Spleen (tissue), 11 donors: ENCODE data around the gene CACNA2D2. TPM values are rescaled to one million over a fixed set of nuclear protein-coding genes. Genes with fewer than 3 reads are reported as not detected.
A peak's percentile ranks its signal among the peaks of the same experiment; 100 is the strongest.

Experiments used
- DNase-seq: peaks from one replicate; pipeline ENCODE4 v3.0.0-alpha.2; 2020
- H3K27ac ChIP-seq, 8 donors: fragments of 200-600 bp; sonication (generic) in 7 of 8; 1 replicate in 4 of 8; 2 replicates in 4 of 8; pipeline versions ENCODE4 v1.5.0 to v1.8.0; 2016 to 2021; ENCODE audit warnings: inconsistent platforms in 4 of 8, mild to moderate bottlenecking in 4 of 8, moderate library complexity in 1 of 8
- H3K27me3 ChIP-seq, 7 donors: fragments of 200-600 bp; sonication (generic) in 6 of 7; replicated peaks in 1 of 7; 1 replicate in 4 of 7; 2 replicates in 3 of 7; pipeline versions ENCODE4 v1.5.0 to v1.8.0; 2016 to 2021; ENCODE audit warnings: inconsistent platforms in 3 of 7, mild to moderate bottlenecking in 1 of 7
- H3K36me3 ChIP-seq, 6 donors: fragments of 200-600 bp; sonication (generic) in 5 of 6; 1 replicate in 4 of 6; 2 replicates in 2 of 6; pipeline versions ENCODE4 v1.5.0 to v1.8.0; 2016 to 2021; ENCODE audit warnings: inconsistent platforms in 2 of 6
- H3K4me1 ChIP-seq, 6 donors: fragments of 200-600 bp; sonication (generic) in 5 of 6; 1 replicate in 3 of 6; 2 replicates in 3 of 6; pipeline versions ENCODE4 v1.5.0 to v1.8.0; 2016 to 2021; ENCODE audit warnings: inconsistent platforms in 3 of 6
- H3K4me3 ChIP-seq, 8 donors: fragments of 200-600 bp; sonication (generic) in 7 of 8; 1 replicate in 4 of 8; 2 replicates in 4 of 8; pipeline versions ENCODE4 v1.5.0 to v1.8.0; 2016 to 2021; ENCODE audit warnings: inconsistent platforms in 4 of 8, mild to moderate bottlenecking in 4 of 8, moderate library complexity in 2 of 8
- H3K9me3 ChIP-seq, 8 donors: fragments of 200-600 bp; sonication (generic) in 7 of 8; 1 replicate in 4 of 8; 2 replicates in 4 of 8; pipeline versions ENCODE4 v1.5.0 to v1.8.0; 2016 to 2021; ENCODE audit warnings: inconsistent platforms in 4 of 8
- POLR2A ChIP-seq, 3 donors: fragments of 450-650 bp; IDR thresholded peaks; one replicate each; pipeline ENCODE4 v1.5.1; 2017; ENCODE audit warnings: antibody characterized with exemption in 3 of 3, mild to moderate bottlenecking in 1 of 3
- POLR2AphosphoS5 ChIP-seq, 3 donors: sonication (generic); formaldehyde crosslinking; IDR thresholded peaks; one replicate each; pipeline ENCODE4 v1.5.1; 2017; ENCODE audit warnings: antibody characterized with exemption in 3 of 3
- WGBS, 5 donors: extraction: QIAGEN DNeasy Blood & Tissue Kit in 3 of 5; methylation state at CpG; one replicate each; pipeline versions ENCODE4 v1.1.5 to v1.1.7; 2013 to 2018; 5-methylcytosine and 5-hydroxymethylcytosine counted together
- intact Hi-C: fragments of 100-400 bp; cut with DNase I; formaldehyde crosslinking; loops from one replicate; pipeline ENCODE4 v1.15.0; 2023; ENCODE audit warnings: low total_unique reads
- polyA plus RNA-seq, 3 donors: library from polyadenylated mRNA; stranded (reverse); fragments of 200-250 nt; gene quantifications; one replicate each; pipeline ENCODE4 v1.2.1, GENCODE V29; 2013
- small RNA-seq, 4 donors: library from RNA; depleted of rRNA; stranded (forward); fragments of <200 nt; gene quantifications; one replicate each; pipeline ENCODE3, GENCODE V24; 2016
- total RNA-seq, 7 donors: library from RNA; depleted of rRNA in 3 of 7; stranded (reverse); fragments of >200 nt in 3 of 7; fragmentation: NEBNext Ultra II Directional in 4 of 7; extraction: Animal tissue kit (Norgen Biotek cat#: 25700) in 4 of 7; gene quantifications; one replicate each; pipeline versions ENCODE4 v1.1.0 to v1.2.1, GENCODE V29; 2016 to 2021
- donor health status: healthy with polysubstance abuse.
- donor health status: DM: no; HTN: no; CAD: no; lungs with moderate emphysema.
- donor health status: DM: no; HTN: no; CAD: no.
- donor health status: Bipolar disorder and iron deficiency.
- donor health status: healthy.
- donor health status: DM: no; HTN: no; CAD: no.
- donor health status: DM: yes; HTN: yes; CAD: no.

CACNA2D2 gene
- total and polyA plus RNA-seq, 10 donors: 0.24 to 3.2 (median 1.2) TPM

- peaks cover 6 to 73% (median 49%) of the 10 kb centered on the region in 6 donors for H3K4me1 ChIP-seq
- intact Hi-C loops: no loop called here
- H3K9me3 ChIP-seq: no peaks in the 10 kb centered on the region
- no peaks in the 10 kb centered on the region for H3K27me3 ChIP-seq
- WGBS, 5 donors: 91 to 96% (median 91%) methylated on average over 4 of the region's 4 CpGs
- DNase-seq: no peak
- H3K4me3 ChIP-seq: peak overlapping the region in 1 of 8 donors; percentile 11
- H3K27ac ChIP-seq: peak overlapping the region in 5 of 8 donors; percentile 13 to 93 (median 50)
- H3K36me3 ChIP-seq: peaks cover 2 to 53% (median 24%) of the 10 kb centered on the region in 6 donors
- TF ChIP-seq POLR2AphosphoS5 (IDR thresholded peaks at IDR 0.05) (peak in 2 of 3 donors; percentile 48 to 67), POLR2A (IDR thresholded peaks at IDR 0.05) (no peak)
Observed at GRCh38 chr3:50314816-50315215, 188.6 kb downstream of the CACNA2D2 start.

- no peak for DNase-seq
- H3K36me3 ChIP-seq: peaks cover 2 to 53% (median 20%) of the 10 kb centered on the region in 6 donors
- TF ChIP-seq POLR2AphosphoS5 (IDR thresholded peaks at IDR 0.05) (peak in 1 of 3 donors; percentile 44), POLR2A (IDR thresholded peaks at IDR 0.05) (no peak)
- H3K4me1 ChIP-seq: peaks cover 6 to 72% (median 47%) of the 10 kb centered on the region in 6 donors
- no peaks in the 10 kb centered on the region for H3K27me3 ChIP-seq
- WGBS, 5 donors: 56 to 85% (median 77%) methylated on average over 3 of the region's 3 CpGs
- peak overlapping the region in 1 of 8 donors; percentile 11 for H3K4me3 ChIP-seq
- intact Hi-C loops: no loop called here
- H3K27ac ChIP-seq: peak overlapping the region in 6 of 8 donors; percentile 6 to 93 (median 47)
- H3K9me3 ChIP-seq: no peaks in the 10 kb centered on the region
Observed at GRCh38 chr3:50314342-50314741, 189.1 kb downstream of the CACNA2D2 start.

Small RNA genes lying within 50 kb of the gene (small RNA-seq; reads per million reads assigned to genes)
- gene RNA5SP131: 0 reads per million in 4 donors

Other genes with a start within 250 kb of the CACNA2D2 start
- gene SEMA3B, start 234.5 kb downstream of the CACNA2D2 start, total RNA-seq: 10 to 100 TPM in 1 of 7 donors, 1 to 10 TPM in 6; 2.2 to 13.9 (median 4.5) TPM
- 10 to 100 TPM in 1 of 3 donors, 1 to 10 TPM in 2; 2.7 to 14.5 (median 3.4) TPM for gene SEMA3B, start 234.5 kb downstream of the CACNA2D2 start, polyA plus RNA-seq
- gene LSMEM2, start 224.5 kb downstream of the CACNA2D2 start, total RNA-seq: under 1 TPM in 1 of 7 donors, not detected in 6; 0.46 TPM
- gene LSMEM2, start 224.5 kb downstream of the CACNA2D2 start, polyA plus RNA-seq: under 1 TPM; 0.06 to 0.29 (median 0.20) TPM
- gene IFRD2, start 211.2 kb downstream of the CACNA2D2 start, total RNA-seq: 10 to 100 TPM; 40.2 to 67.6 (median 48.0) TPM
- 10 to 100 TPM; 58.4 to 76.7 (median 74.8) TPM for gene IFRD2, start 211.2 kb downstream of the CACNA2D2 start, polyA plus RNA-seq
- 1 to 10 TPM in 6 of 7 donors, under 1 TPM in 1; 0.73 to 3.8 (median 2.7) TPM for gene HYAL3, start 204.2 kb downstream of the CACNA2D2 start, total RNA-seq
- gene HYAL3, start 204.2 kb downstream of the CACNA2D2 start, polyA plus RNA-seq: 1 to 10 TPM; 1.4 to 2.4 (median 2.1) TPM
- 10 to 100 TPM in 6 of 7 donors, 1 to 10 TPM in 1; 7.8 to 15.1 (median 11.8) TPM for gene NAA80, start 204.2 kb downstream of the CACNA2D2 start, total RNA-seq
- gene NAA80, start 204.2 kb downstream of the CACNA2D2 start, polyA plus RNA-seq: 10 to 100 TPM; 12.4 to 15.5 (median 15.2) TPM
- gene HYAL1, start 200.1 kb downstream of the CACNA2D2 start, total RNA-seq: 100 to 1,000 TPM in 5 of 7 donors, 10 to 100 TPM in 2; 46.8 to 172 (median 122) TPM
- gene HYAL1, start 200.1 kb downstream of the CACNA2D2 start, polyA plus RNA-seq: 10 to 100 TPM; 18.2 to 49.4 (median 46.6) TPM
- 100 to 1,000 TPM; 192 to 746 (median 523) TPM for gene HYAL2, start 180.9 kb downstream of the CACNA2D2 start, total RNA-seq
- 100 to 1,000 TPM; 108 to 155 (median 123) TPM for gene HYAL2, start 180.9 kb downstream of the CACNA2D2 start, polyA plus RNA-seq
- 10 to 100 TPM; 19.4 to 33.6 (median 24.4) TPM for gene TUSC2, start 175.4 kb downstream of the CACNA2D2 start, total RNA-seq
- 10 to 100 TPM; 20.6 to 36.5 (median 34.4) TPM for gene TUSC2, start 175.4 kb downstream of the CACNA2D2 start, polyA plus RNA-seq
- 100 to 1,000 TPM in 1 of 7 donors, 10 to 100 TPM in 6; 48.3 to 113 (median 63.3) TPM for gene RASSF1, start 162.8 kb downstream of the CACNA2D2 start, total RNA-seq
- gene RASSF1, start 162.8 kb downstream of the CACNA2D2 start, polyA plus RNA-seq: 10 to 100 TPM; 59.3 to 83.7 (median 81.4) TPM
- gene ZMYND10, start 157.9 kb downstream of the CACNA2D2 start, total RNA-seq: 1 to 10 TPM in 3 of 7 donors, under 1 TPM in 3, not detected in 1; 0.60 to 2.2 (median 1.1) TPM
- gene ZMYND10, start 157.9 kb downstream of the CACNA2D2 start, polyA plus RNA-seq: 1 to 10 TPM in 2 of 3 donors, under 1 TPM in 1; 0.56 to 2.1 (median 1.6) TPM
- gene NPRL2, start 152.9 kb downstream of the CACNA2D2 start, total RNA-seq: 10 to 100 TPM; 17.8 to 31.2 (median 22.7) TPM
- 10 to 100 TPM; 22.1 to 28.2 (median 23.0) TPM for gene NPRL2, start 152.9 kb downstream of the CACNA2D2 start, polyA plus RNA-seq
- 10 to 100 TPM; 18.7 to 33.7 (median 24.9) TPM for gene CYB561D2, start 152.8 kb downstream of the CACNA2D2 start, total RNA-seq
- gene CYB561D2, start 152.8 kb downstream of the CACNA2D2 start, polyA plus RNA-seq: 10 to 100 TPM; 26.8 to 35.2 (median 27.2) TPM
- gene TMEM115, start 144.1 kb downstream of the CACNA2D2 start, total RNA-seq: 10 to 100 TPM; 22.6 to 49.2 (median 35.1) TPM
- 10 to 100 TPM; 14.0 to 22.1 (median 17.2) TPM for gene TMEM115, start 144.1 kb downstream of the CACNA2D2 start, polyA plus RNA-seq
- gene C3orf18, start 64.1 kb upstream of the CACNA2D2 start, total RNA-seq: 10 to 100 TPM in 1 of 7 donors, 1 to 10 TPM in 6; 3.2 to 12.2 (median 5.8) TPM
- 1 to 10 TPM; 2.3 to 4.6 (median 3.5) TPM for gene C3orf18, start 64.1 kb upstream of the CACNA2D2 start, polyA plus RNA-seq
- gene HEMK1, start 65.9 kb upstream of the CACNA2D2 start, total RNA-seq: 10 to 100 TPM in 6 of 7 donors, 1 to 10 TPM in 1; 7.6 to 22.5 (median 18.9) TPM
- gene HEMK1, start 65.9 kb upstream of the CACNA2D2 start, polyA plus RNA-seq: 10 to 100 TPM; 25.1 to 45.2 (median 41.1) TPM
- 10 to 100 TPM in 5 of 7 donors, 1 to 10 TPM in 2; 8.7 to 23.6 (median 14.0) TPM for gene CISH, start 108.1 kb upstream of the CACNA2D2 start, total RNA-seq
- 1 to 10 TPM; 2.9 to 7.4 (median 6.7) TPM for gene CISH, start 108.1 kb upstream of the CACNA2D2 start, polyA plus RNA-seq
- 10 to 100 TPM; 34.7 to 55.0 (median 44.9) TPM for gene MAPKAPK3, start 113.5 kb upstream of the CACNA2D2 start, total RNA-seq
- 10 to 100 TPM; 18.0 to 34.8 (median 18.9) TPM for gene MAPKAPK3, start 113.5 kb upstream of the CACNA2D2 start, polyA plus RNA-seq
- 1 to 10 TPM in 1 of 7 donors, under 1 TPM in 6; 0.21 to 2.1 (median 0.60) TPM for gene DOCK3, start 171.3 kb upstream of the CACNA2D2 start, total RNA-seq
- gene DOCK3, start 171.3 kb upstream of the CACNA2D2 start, polyA plus RNA-seq: under 1 TPM; 0.08 to 0.38 (median 0.37) TPM